ENCODE data around the gene BMP6. TPM values are rescaled to one million over a fixed set of nuclear protein-coding genes. Genes with fewer than 3 reads are reported as not detected.

Gene BMP6
- total and polyA plus RNA-seq, 10 of the 15 experiments (the other 5 are each of a cell fraction or from before 2014, with no cell fraction given): 0.02 to 0.15 (median 0.05) TPM; not detected in 5

DNA sequence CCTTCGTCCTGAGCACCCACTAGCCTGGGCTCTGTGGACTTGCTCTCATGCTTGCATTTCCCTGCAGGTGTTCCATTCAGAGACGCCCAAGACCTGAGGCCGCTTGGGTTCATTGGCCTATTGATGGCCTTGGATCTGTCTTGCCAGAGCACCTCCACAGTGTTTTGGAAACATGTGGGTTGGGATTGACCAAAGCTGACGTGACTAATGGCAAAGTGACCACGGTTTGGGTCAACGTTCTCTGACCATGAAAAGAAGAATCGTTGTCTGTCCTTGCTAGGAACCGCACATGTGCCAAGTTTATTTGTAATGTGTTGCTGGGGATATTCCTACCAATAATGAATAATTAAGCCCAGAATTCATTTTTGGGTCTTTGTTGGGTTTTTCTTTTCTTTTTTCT, 29.8 kb upstream of the BMP6 start:
- POLR2A ChIA-PET: no interaction called here
- BruUV-seq (replicated peaks): no TSS peak
- no peak for FAIRE-seq
- SMC1A ChIA-PET (ENCODE audit: uncharacterized antibody, unreplicated experiment): no interaction called here
- Histone ChIP-seq H3K36me3 (ENCODE audit: control insufficient read depth in 2 of 2, insufficient read depth in 2 of 2, low read length in 1 of 2) (no peaks in the 10 kb centered on the region), H3K27ac (ENCODE audit: control insufficient read depth, insufficient read depth) (no peak overlapping the region), H3K4me3 (no peak overlapping the region), H4K20me1 (ENCODE audit: control insufficient read depth, insufficient read depth) (no peaks in the 10 kb centered on the region), H3K79me2 (ENCODE audit: control insufficient read depth, insufficient read depth, low read length) (no peaks in the 10 kb centered on the region), H2AFZ (ENCODE audit: control insufficient read depth, low read depth, low read length) (no peak overlapping the region), H3K9ac (ENCODE audit: control insufficient read depth, insufficient read depth, low read length) (no peak overlapping the region), H3K4me2 (ENCODE audit: control insufficient read depth, insufficient read depth) (no peak overlapping the region), H3K4me1 (ENCODE audit: control insufficient read depth, insufficient read depth, low read length) (no peaks in the 10 kb centered on the region), H3K9me3 (replicated peaks; ENCODE audit: control insufficient read depth, insufficient read depth, low read length) (no peaks in the 10 kb centered on the region), H3K27me3 (replicated peaks in 1 of 2; ENCODE audit: control insufficient read depth in 2 of 2, insufficient read depth in 2 of 2, low read length in 1 of 2) (no peaks in the 10 kb centered on the region; a peak in 2 of 4 replicates)
- CTCF ChIA-PET: no interaction called here
- no peak for ATAC-seq
- WGBS (ENCODE audit: insufficient coverage, insufficient replicate concordance, low lambda C conversion rate, missing lambda C conversion rate): 39% methylated on average over 8 of the region's 8 CpGs
- in situ Hi-C loops (cut with MboI) (no loop called here), intact Hi-C loops (cut with micrococcal nuclease; ENCODE audit: unreplicated experiment) (no loop called here)
- RAD21 ChIA-PET (ENCODE audit: unreplicated experiment): no interaction called here
- no peak for DNase-seq (ENCODE audit: low read depth, low spot score)
- TF ChIP-seq BCLAF1 (IDR thresholded peaks at IDR 0.05) (no peak), BCL3 (IDR thresholded peaks at IDR 0.05; ENCODE audit: borderline replicate concordance, insufficient read depth, low read depth, low read length, poor library complexity, severe bottlenecking) (no peak), ZNF24 (IDR thresholded peaks at IDR 0.05) (no peak), POLR2AphosphoS5 (IDR thresholded peaks at IDR 0.05; ENCODE audit: low read length) (no peak), POLR2AphosphoS2 (IDR thresholded peaks at IDR 0.05; ENCODE audit: low read depth, low read length) (no peak), USF2 (IDR thresholded peaks at IDR 0.05; ENCODE audit: borderline replicate concordance, low read depth, low read length) (no peak)
- TF ChIP-seq, protein P1, sequence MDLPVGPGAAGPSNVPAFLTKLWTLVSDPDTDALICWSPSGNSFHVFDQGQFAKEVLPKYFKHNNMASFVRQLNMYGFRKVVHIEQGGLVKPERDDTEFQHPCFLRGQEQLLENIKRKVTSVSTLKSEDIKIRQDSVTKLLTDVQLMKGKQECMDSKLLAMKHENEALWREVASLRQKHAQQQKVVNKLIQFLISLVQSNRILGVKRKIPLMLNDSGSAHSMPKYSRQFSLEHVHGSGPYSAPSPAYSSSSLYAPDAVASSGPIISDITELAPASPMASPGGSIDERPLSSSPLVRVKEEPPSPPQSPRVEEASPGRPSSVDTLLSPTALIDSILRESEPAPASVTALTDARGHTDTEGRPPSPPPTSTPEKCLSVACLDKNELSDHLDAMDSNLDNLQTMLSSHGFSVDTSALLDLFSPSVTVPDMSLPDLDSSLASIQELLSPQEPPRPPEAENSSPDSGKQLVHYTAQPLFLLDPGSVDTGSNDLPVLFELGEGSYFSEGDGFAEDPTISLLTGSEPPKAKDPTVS (IDR thresholded peaks at IDR 0.05; ENCODE audit: low read depth, low read length): no peak
- TF ChIP-seq, protein P2, sequence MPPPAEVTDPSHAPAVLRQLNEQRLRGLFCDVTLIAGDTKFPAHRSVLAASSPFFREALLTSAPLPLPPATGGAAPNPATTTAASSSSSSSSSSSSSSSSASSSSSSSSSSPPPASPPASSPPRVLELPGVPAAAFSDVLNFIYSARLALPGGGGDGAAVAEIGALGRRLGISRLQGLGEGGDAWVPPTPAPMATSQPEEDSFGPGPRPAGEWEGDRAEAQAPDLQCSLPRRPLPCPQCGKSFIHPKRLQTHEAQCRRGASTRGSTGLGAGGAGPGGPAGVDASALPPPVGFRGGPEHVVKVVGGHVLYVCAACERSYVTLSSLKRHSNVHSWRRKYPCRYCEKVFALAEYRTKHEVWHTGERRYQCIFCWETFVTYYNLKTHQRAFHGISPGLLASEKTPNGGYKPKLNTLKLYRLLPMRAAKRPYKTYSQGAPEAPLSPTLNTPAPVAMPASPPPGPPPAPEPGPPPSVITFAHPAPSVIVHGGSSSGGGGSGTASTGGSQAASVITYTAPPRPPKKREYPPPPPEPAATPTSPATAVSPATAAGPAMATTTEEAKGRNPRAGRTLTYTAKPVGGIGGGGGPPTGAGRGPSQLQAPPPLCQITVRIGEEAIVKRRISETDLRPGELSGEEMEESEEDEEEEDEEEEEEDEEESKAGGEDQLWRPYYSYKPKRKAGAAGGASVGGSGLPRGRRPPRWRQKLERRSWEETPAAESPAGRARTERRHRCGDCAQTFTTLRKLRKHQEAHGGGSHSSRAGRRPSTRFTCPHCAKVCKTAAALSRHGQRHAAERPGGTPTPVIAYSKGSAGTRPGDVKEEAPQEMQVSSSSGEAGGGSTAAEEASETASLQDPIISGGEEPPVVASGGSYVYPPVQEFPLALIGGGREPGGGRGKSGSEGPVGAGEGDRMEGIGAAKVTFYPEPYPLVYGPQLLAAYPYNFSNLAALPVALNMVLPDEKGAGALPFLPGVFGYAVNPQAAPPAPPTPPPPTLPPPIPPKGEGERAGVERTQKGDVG (CRISPR knock-in tag; IDR thresholded peaks at IDR 0.05): no peak
- TF ChIP-seq, protein P3, sequence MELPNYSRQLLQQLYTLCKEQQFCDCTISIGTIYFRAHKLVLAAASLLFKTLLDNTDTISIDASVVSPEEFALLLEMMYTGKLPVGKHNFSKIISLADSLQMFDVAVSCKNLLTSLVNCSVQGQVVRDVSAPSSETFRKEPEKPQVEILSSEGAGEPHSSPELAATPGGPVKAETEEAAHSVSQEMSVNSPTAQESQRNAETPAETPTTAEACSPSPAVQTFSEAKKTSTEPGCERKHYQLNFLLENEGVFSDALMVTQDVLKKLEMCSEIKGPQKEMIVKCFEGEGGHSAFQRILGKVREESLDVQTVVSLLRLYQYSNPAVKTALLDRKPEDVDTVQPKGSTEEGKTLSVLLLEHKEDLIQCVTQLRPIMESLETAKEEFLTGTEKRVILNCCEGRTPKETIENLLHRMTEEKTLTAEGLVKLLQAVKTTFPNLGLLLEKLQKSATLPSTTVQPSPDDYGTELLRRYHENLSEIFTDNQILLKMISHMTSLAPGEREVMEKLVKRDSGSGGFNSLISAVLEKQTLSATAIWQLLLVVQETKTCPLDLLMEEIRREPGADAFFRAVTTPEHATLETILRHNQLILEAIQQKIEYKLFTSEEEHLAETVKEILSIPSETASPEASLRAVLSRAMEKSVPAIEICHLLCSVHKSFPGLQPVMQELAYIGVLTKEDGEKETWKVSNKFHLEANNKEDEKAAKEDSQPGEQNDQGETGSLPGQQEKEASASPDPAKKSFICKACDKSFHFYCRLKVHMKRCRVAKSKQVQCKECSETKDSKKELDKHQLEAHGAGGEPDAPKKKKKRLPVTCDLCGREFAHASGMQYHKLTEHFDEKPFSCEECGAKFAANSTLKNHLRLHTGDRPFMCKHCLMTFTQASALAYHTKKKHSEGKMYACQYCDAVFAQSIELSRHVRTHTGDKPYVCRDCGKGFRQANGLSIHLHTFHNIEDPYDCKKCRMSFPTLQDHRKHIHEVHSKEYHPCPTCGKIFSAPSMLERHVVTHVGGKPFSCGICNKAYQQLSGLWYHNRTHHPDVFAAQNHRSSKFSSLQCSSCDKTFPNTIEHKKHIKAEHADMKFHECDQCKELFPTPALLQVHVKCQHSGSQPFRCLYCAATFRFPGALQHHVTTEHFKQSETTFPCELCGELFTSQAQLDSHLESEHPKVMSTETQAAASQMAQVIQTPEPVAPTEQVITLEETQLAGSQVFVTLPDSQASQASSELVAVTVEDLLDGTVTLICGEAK (IDR thresholded peaks at IDR 0.05; ENCODE audit: borderline replicate concordance): no peak
